H9 (cell line): ENCODE results near the gene FNIP1. TPM values are rescaled to one million over a fixed set of nuclear protein-coding genes. Genes with fewer than 3 reads are reported as not detected.
A peak's percentile ranks its signal among the peaks of the same experiment; 100 is the strongest.

ENCODE experiments used
- DNase-seq: peaks from one replicate; pipeline ENCODE4 v3.0.0-alpha.2; 2017
- H2AFZ ChIP-seq: one replicate; pipeline ENCODE4 v1.6.1; 2013; ENCODE audit warnings: mild to moderate bottlenecking, low read length, control low read depth, moderate library complexity
- H2AK5ac ChIP-seq: 2 replicates; pipeline ENCODE4 v1.6.1; 2013; ENCODE audit warnings: low read length, control low read depth, mixed read lengths; ENCODE audit not compliant: insufficient read length
- H2BK120ac ChIP-seq: one replicate; pipeline ENCODE4 v1.6.1; 2013; ENCODE audit warnings: low read depth, mild to moderate bottlenecking, low read length, control low read depth, inconsistent platforms; ENCODE audit not compliant: poor library complexity, severe bottlenecking
- H2BK12ac ChIP-seq: 2 replicates; pipeline ENCODE4 v1.6.1; 2013; ENCODE audit warnings: low read length, control low read depth, mixed read lengths, low read depth; ENCODE audit not compliant: insufficient read length
- H2BK15ac ChIP-seq: 2 replicates; pipeline ENCODE4 v1.6.1; 2013; ENCODE audit warnings: low read depth, low read length, control low read depth
- H2BK20ac ChIP-seq: one replicate; pipeline ENCODE4 v1.6.1; 2013; ENCODE audit warnings: low read depth, mild to moderate bottlenecking, low read length, control low read depth, inconsistent platforms; ENCODE audit not compliant: poor library complexity, severe bottlenecking
- H2BK5ac ChIP-seq: 2 replicates; pipeline ENCODE4 v1.6.1; 2013; ENCODE audit warnings: low read length, control low read depth, mixed read lengths; ENCODE audit not compliant: insufficient read length
- H3K14ac ChIP-seq: 2 replicates; pipeline ENCODE4 v1.6.1; 2013; ENCODE audit warnings: low read length, control low read depth; ENCODE audit not compliant: insufficient read depth
- H3K18ac ChIP-seq: 2 replicates; pipeline ENCODE4 v1.6.1; 2013; ENCODE audit warnings: low read depth, mild to moderate bottlenecking, mixed read lengths, low read length, control low read depth; ENCODE audit not compliant: insufficient read length
- H3K23ac ChIP-seq: 2 replicates; pipeline ENCODE4 v1.6.1; 2013; ENCODE audit warnings: low read length, control low read depth, mixed read lengths, low read depth; ENCODE audit not compliant: insufficient read length
- H3K23me2 ChIP-seq: 2 replicates; pipeline ENCODE4 v1.6.1; 2013; ENCODE audit warnings: low read depth, mild to moderate bottlenecking, mixed read lengths, low read length, control low read depth; ENCODE audit not compliant: insufficient read length, poor library complexity, severe bottlenecking
- H3K27ac ChIP-seq: 2 replicates; pipeline ENCODE4 v1.5.1; 2013; ENCODE audit warnings: low read length, control low read depth, mixed read lengths, low read depth; ENCODE audit not compliant: insufficient read length
- H3K27me3 ChIP-seq: 2 replicates; pipeline ENCODE4 v1.6.1; 2013; ENCODE audit warnings: low read length, control low read depth, inconsistent platforms; ENCODE audit not compliant: insufficient read depth
- H3K4ac ChIP-seq: 2 replicates; pipeline ENCODE4 v1.6.1; 2013; ENCODE audit warnings: low read depth, mild to moderate bottlenecking, control low read depth, inconsistent platforms, low read length, moderate library complexity
- H3K4me1 ChIP-seq: 2 replicates; pipeline ENCODE4 v1.6.1; 2013; ENCODE audit warnings: low read length, control low read depth, inconsistent platforms; ENCODE audit not compliant: insufficient read depth
- H3K4me2 ChIP-seq: 2 replicates; pipeline ENCODE4 v1.6.1; 2013; ENCODE audit warnings: low read length, control low read depth, mixed read lengths; ENCODE audit not compliant: insufficient read length, insufficient read depth
- H3K56ac ChIP-seq: 2 replicates; pipeline ENCODE4 v1.6.1; 2013; ENCODE audit warnings: low read depth, mild to moderate bottlenecking, mixed read lengths, low read length, control low read depth; ENCODE audit not compliant: insufficient read length
- H3K79me1 ChIP-seq: 2 replicates; pipeline ENCODE4 v1.6.1; 2013; ENCODE audit warnings: low read depth, mild to moderate bottlenecking, moderate library complexity, low read length, control low read depth, inconsistent platforms; ENCODE audit not compliant: insufficient read depth, poor library complexity, severe bottlenecking
- H3K79me2 ChIP-seq: 2 replicates; pipeline ENCODE4 v1.6.1; 2013; ENCODE audit warnings: low read length, control low read depth, inconsistent platforms; ENCODE audit not compliant: insufficient read depth
- H3K9ac ChIP-seq: 2 replicates; pipeline ENCODE4 v1.6.1; 2013; ENCODE audit warnings: low read length, control low read depth, mixed read lengths; ENCODE audit not compliant: insufficient read length; ENCODE audit errors: extremely low read depth
- H3K9me3 ChIP-seq: one replicate; pipeline ENCODE4 v1.6.1; 2013; ENCODE audit warnings: low read depth, low read length, inconsistent platforms; ENCODE audit not compliant: control insufficient read depth
- H3T11ph ChIP-seq: one replicate; pipeline ENCODE4 v1.6.1; 2013; ENCODE audit warnings: mild to moderate bottlenecking, low read length, control low read depth, inconsistent platforms
- H4K20me1 ChIP-seq: one replicate; pipeline ENCODE4 v1.6.1; 2013; ENCODE audit not compliant: control insufficient read depth, insufficient read length, insufficient read depth
- H4K5ac ChIP-seq: 2 replicates; pipeline ENCODE4 v1.6.1; 2013; ENCODE audit warnings: low read depth, mild to moderate bottlenecking, mixed read lengths, low read length, control low read depth; ENCODE audit not compliant: insufficient read length
- H4K8ac ChIP-seq: replicated peaks from 2 replicates; pipeline ENCODE4 v1.6.1; 2013; ENCODE audit warnings: low read length, control low read depth, mixed read lengths, low read depth; ENCODE audit not compliant: insufficient read length
- H4K91ac ChIP-seq: 2 replicates; pipeline ENCODE4 v1.6.1; 2013; ENCODE audit warnings: low read depth, mild to moderate bottlenecking, moderate library complexity, mixed read lengths, low read length, control low read depth; ENCODE audit not compliant: insufficient read length
- H3K27ac Mint-ChIP-seq, 3 experiments: 2 replicates in 2 of 3; 3 replicates in 1 of 3; pipeline ENCODE4 v1.8.0; 2020 to 2021; ENCODE audit warnings: mixed read lengths in 3 of 3, mild to moderate bottlenecking in 1 of 3, moderate library complexity in 1 of 3
- H3K27me3 Mint-ChIP-seq: 2 replicates; pipeline ENCODE4 v1.8.0; 2021; ENCODE audit warnings: low read depth, mild to moderate bottlenecking, moderate library complexity, mixed read lengths
- H3K36me3 Mint-ChIP-seq, 3 experiments: 2 replicates in 2 of 3; 3 replicates in 1 of 3; pipeline ENCODE4 v1.8.0; 2020 to 2021; ENCODE audit warnings: low read depth in 3 of 3, mixed read lengths in 3 of 3; ENCODE audit not compliant: insufficient read depth in 1 of 3
- H3K4me1 Mint-ChIP-seq, 2 experiments: 2 replicates each; pipeline ENCODE4 v1.8.0; 2020; ENCODE audit warnings: mixed read lengths in 2 of 2
- H3K4me3 Mint-ChIP-seq, 2 experiments: 2 replicates in 1 of 2; 3 replicates in 1 of 2; pipeline ENCODE4 v1.8.0; 2020 to 2021; ENCODE audit warnings: mild to moderate bottlenecking in 2 of 2, mixed read lengths in 2 of 2, moderate library complexity in 1 of 2
- H3K9me3 Mint-ChIP-seq, 2 experiments: 2 replicates in 1 of 2; 3 replicates in 1 of 2; pipeline ENCODE4 v1.8.0; 2020; ENCODE audit warnings: mild to moderate bottlenecking in 2 of 2, mixed read lengths in 2 of 2, moderate library complexity in 1 of 2
- CTCF ChIP-seq: fragments of 200-600 bp; sonication (generic); conservative IDR thresholded peaks from 3 replicates; pipeline ENCODE4 v1.8.0; 2021; ENCODE audit warnings: antibody characterized with exemption, mild to moderate bottlenecking
- WGBS: extraction: QIAGEN DNeasy Blood & Tissue Kit; methylation state at CpG from one replicate; pipeline ENCODE4 v1.1.7; 2013; ENCODE audit warnings: missing lambda C conversion rate, low lambda C conversion rate, mixed read lengths; ENCODE audit not compliant: insufficient read length; ENCODE audit errors: extremely low coverage; 5-methylcytosine and 5-hydroxymethylcytosine counted together
- total RNA-seq: library from RNA; stranded (reverse); gene quantifications from 2 replicates; pipeline ENCODE4 v1.2.1, GENCODE V29; 2021

Gene FNIP1
- total RNA-seq, 1 experiment from 2014 or later, result 13.4 TPM

GRCh38 chr5:131749723-131750470 is 46.9 kb downstream of the FNIP1 start:
- H3K36me3 Mint-ChIP-seq, result no peaks in the 10 kb centered on the region; a peak in 1 of 7 replicates

More at GRCh38 chr5:131749723-131750470, 46.9 kb downstream of the FNIP1 start:
- H3K23me2 ChIP-seq, result no peaks in the 10 kb centered on the region
- no peak overlapping the region for H3T11ph ChIP-seq
- no peak overlapping the region for H2BK20ac ChIP-seq
- peaks cover 4% of the 10 kb centered on the region; the same call in 1 of the 2 replicates for H3K4me1 ChIP-seq
- no peak overlapping the region for H3K23ac ChIP-seq
- no peak overlapping the region for H2BK15ac ChIP-seq
- no peak overlapping the region for H3K18ac ChIP-seq
- no peak for TF ChIP-seq CTCF
- H4K8ac ChIP-seq, result no peak overlapping the region
- no peaks in the 10 kb centered on the region for H3K27me3 ChIP-seq
- H3K4me1 Mint-ChIP-seq, result peaks cover 6 to 7% of the 10 kb centered on the region in 2 experiments
- H3K27ac ChIP-seq, result no peak overlapping the region
- H3K4me2 ChIP-seq, result no peak overlapping the region
- H3K9me3 Mint-ChIP-seq, result no peaks in the 10 kb centered on the region
- no peak overlapping the region for H4K91ac ChIP-seq
- H4K20me1 ChIP-seq, result no peaks in the 10 kb centered on the region
- H3K4ac ChIP-seq, result no peak overlapping the region
- peaks cover 6% of the 10 kb centered on the region for H3K79me1 ChIP-seq
- H4K5ac ChIP-seq, result no peak overlapping the region
- DNase-seq, result no peak
- H3K4me3 Mint-ChIP-seq, result no peak overlapping the region
- H3K56ac ChIP-seq, result no peak overlapping the region
- H3K14ac ChIP-seq, result no peak overlapping the region
- no peak overlapping the region for H2AK5ac ChIP-seq
- peak overlapping the region in 1 of 3 experiments; percentile 17; a peak in 1 of 7 replicates for H3K27ac Mint-ChIP-seq
- H3K9ac ChIP-seq, result no peak overlapping the region
- H2BK12ac ChIP-seq, result no peak overlapping the region
- H2AFZ ChIP-seq, result no peak overlapping the region
- H3K27me3 Mint-ChIP-seq, result no peaks in the 10 kb centered on the region
- no peak overlapping the region for H2BK5ac ChIP-seq
- no peaks in the 10 kb centered on the region for H3K9me3 ChIP-seq
- no peak overlapping the region for H2BK120ac ChIP-seq
- H3K79me2 ChIP-seq, result no peaks in the 10 kb centered on the region
- WGBS, result no CpG with 5 or more reads among the region's 7 CpGs
